B cell (primary cell): ENCODE measurements around the gene GATA3. TPM values are rescaled to one million over a fixed set of nuclear protein-coding genes. Genes with fewer than 3 reads are reported as not detected.

Experiments used
- ATAC-seq: fragments of 200-7000 bp; cut with Tn5 transposase; one replicate; pipeline ENCODE4 v1.10.0; 2021; ENCODE audit warnings: low read depth, mild to moderate bottlenecking, moderate number of reproducible peaks, moderate library complexity
- CTCF ChIA-PET: fragments of 350-600 bp; sonication (Branson Sonifier 250); formaldehyde crosslinking; loops from one replicate; lab custom pipeline; 2021; ENCODE audit warnings: antibody characterized with exemption, inconsistent platforms; lab: Charles Lee
- POLR2A ChIA-PET: fragments of 350-600 bp; sonication (Branson Sonifier 250); formaldehyde crosslinking; loops from one replicate; lab custom pipeline; 2021; ENCODE audit warnings: antibody characterized with exemption; lab: Charles Lee
- DNase-seq: peaks from one replicate; pipeline ENCODE4 v3.0.0; 2013
- H2AFZ ChIP-seq: 2 replicates; pipeline ENCODE4 v1.6.1; 2012; ENCODE audit warnings: mild to moderate bottlenecking, low read depth, low read length; ENCODE audit not compliant: insufficient read depth, poor library complexity, severe bottlenecking
- H3K27ac ChIP-seq, 2 donors: 1 replicate in 1 of 2; 2 replicates in 1 of 2; pipeline ENCODE4 v1.5.1; 2012 to 2013; ENCODE audit warnings: low read length in 2 of 2, mild to moderate bottlenecking in 2 of 2, moderate library complexity in 1 of 2
- H3K27me3 ChIP-seq, 4 experiments: fragments of 200-600 bp in 1 of 4; sonication (generic) in 1 of 4; replicated peaks in 1 of 4; 1 replicate in 2 of 4; 2 replicates in 2 of 4; pipeline versions ENCODE4 v1.6.1 to v1.7.0; 2013 to 2016; ENCODE audit warnings: low read length in 3 of 4, mild to moderate bottlenecking in 2 of 4, mixed read lengths in 1 of 4, moderate library complexity in 1 of 4; ENCODE audit not compliant: insufficient read depth in 4 of 4, control insufficient read depth in 3 of 4; ENCODE audit errors: control extremely low read depth in 1 of 4
- H3K36me3 ChIP-seq, 2 experiments: replicated peaks in 1 of 2; 1 replicate in 1 of 2; 2 replicates in 1 of 2; pipeline versions ENCODE4 v1.6.1 to v1.7.1; 2013; ENCODE audit warnings: low read length in 1 of 2; ENCODE audit not compliant: insufficient read depth in 2 of 2, control insufficient read depth in 1 of 2; ENCODE audit errors: control extremely low read depth in 1 of 2, extremely low read depth in 1 of 2
- H3K4me1 ChIP-seq, 2 donors: fragments of 200-600 bp in 1 of 2; sonication (generic) in 1 of 2; 1 replicate in 1 of 2; 2 replicates in 1 of 2; pipeline versions ENCODE4 v1.5.1 to v1.6.1; 2013 to 2017; ENCODE audit warnings: low read length in 2 of 2; ENCODE audit not compliant: control insufficient read depth in 2 of 2, insufficient read depth in 2 of 2
- H3K4me2 ChIP-seq: replicated peaks from 2 replicates; pipeline ENCODE3; 2012; ENCODE audit warnings: mild to moderate bottlenecking, low read depth, low read length; ENCODE audit not compliant: poor library complexity, severe bottlenecking
- H3K4me3 ChIP-seq, 5 experiments: fragments of 200-600 bp in 1 of 5; sonication (generic) in 1 of 5; 1 replicate in 3 of 5; 2 replicates in 2 of 5; pipeline versions ENCODE4 v1.5.1 to v1.7.0; 2011 to 2016; ENCODE audit warnings: low read length in 4 of 5, mild to moderate bottlenecking in 4 of 5, low read depth in 2 of 5, control low read depth in 1 of 5, moderate library complexity in 1 of 5; ENCODE audit not compliant: insufficient read depth in 1 of 5; ENCODE audit errors: control extremely low read depth in 1 of 5, extremely low read depth in 1 of 5
- H3K79me2 ChIP-seq: fragments of 200-600 bp; sonication (generic); one replicate; pipeline ENCODE4 v1.6.0; 2016; ENCODE audit warnings: low read length; ENCODE audit not compliant: control insufficient read depth, insufficient read depth
- H3K9ac ChIP-seq: fragments of 200-600 bp; sonication (generic); 2 replicates; pipeline ENCODE4 v1.6.1; 2017; ENCODE audit warnings: mild to moderate bottlenecking, low read length, moderate library complexity
- H3K9me3 ChIP-seq, 3 donors: one replicate each; pipeline versions ENCODE4 v1.6.1 to v1.7.1; 2013; ENCODE audit warnings: low read length in 2 of 3; ENCODE audit not compliant: control insufficient read depth in 2 of 3, insufficient read depth in 1 of 3; ENCODE audit errors: control extremely low read depth in 1 of 3
- H4K20me1 ChIP-seq: 2 replicates; pipeline ENCODE4 v1.6.0; 2012; ENCODE audit warnings: mild to moderate bottlenecking, low read length; ENCODE audit not compliant: insufficient read depth, control insufficient read depth, poor library complexity, severe bottlenecking
- H3K27ac Mint-ChIP-seq: one replicate; pipeline ENCODE4 v1.8.0; 2021; ENCODE audit warnings: mixed read lengths
- H3K27me3 Mint-ChIP-seq: one replicate; pipeline ENCODE4 v1.8.0; 2021; ENCODE audit warnings: mixed read lengths
- H3K4me1 Mint-ChIP-seq: one replicate; pipeline ENCODE4 v1.8.0; 2021; ENCODE audit warnings: mixed read lengths
- H3K4me3 Mint-ChIP-seq: one replicate; pipeline ENCODE4 v1.8.0; 2021; ENCODE audit warnings: mixed read lengths
- H3K9me3 Mint-ChIP-seq: one replicate; pipeline ENCODE4 v1.8.0; 2022; ENCODE audit warnings: mixed read lengths; ENCODE audit not compliant: insufficient read depth
- EZH2 ChIP-seq: IDR thresholded peaks from 2 replicates; pipeline ENCODE4 v1.6.1; 2012; ENCODE audit warnings: borderline replicate concordance, low read depth, mild to moderate bottlenecking, moderate library complexity, low read length; ENCODE audit not compliant: insufficient read depth, poor library complexity, severe bottlenecking
- WGBS: methylation state at CpG from one replicate; pipeline ENCODE4 v1.1.5; 2013; ENCODE audit warnings: missing lambda C conversion rate; ENCODE audit not compliant: insufficient coverage; 5-methylcytosine and 5-hydroxymethylcytosine counted together
- intact Hi-C: fragments of 100-400 bp; cut with micrococcal nuclease; formaldehyde crosslinking; loops from one replicate; pipeline ENCODE4 v1.10.0; 2022
- polyA plus RNA-seq: library from polyadenylated mRNA; depleted of rRNA; stranded (reverse); fragments of >200 nt; gene quantifications from 2 replicates; pipeline ENCODE4 v1.2.3, GENCODE V29; 2012
- total RNA-seq, 2 donors: library from RNA; stranded (reverse); fragments of 120-200 nt in 1 of 2; gene quantifications; 1 replicate in 1 of 2; 2 replicates in 1 of 2; pipeline versions ENCODE4 v1.2.3 to v1.2.4, GENCODE V29; 2013 to 2022
- TF ChIP-seq, protein P1 (sequence below): fragments of 200-600 bp; IDR thresholded peaks from one replicate; pipeline ENCODE4 v1.8.0; 2022; ENCODE audit warnings: antibody characterized with exemption, mild to moderate bottlenecking

Gene GATA3
- total and polyA plus RNA-seq, 2 donors (not counting 1 experiment from before 2014, with no cell fraction given): 0.60 to 0.94 TPM

DNA sequence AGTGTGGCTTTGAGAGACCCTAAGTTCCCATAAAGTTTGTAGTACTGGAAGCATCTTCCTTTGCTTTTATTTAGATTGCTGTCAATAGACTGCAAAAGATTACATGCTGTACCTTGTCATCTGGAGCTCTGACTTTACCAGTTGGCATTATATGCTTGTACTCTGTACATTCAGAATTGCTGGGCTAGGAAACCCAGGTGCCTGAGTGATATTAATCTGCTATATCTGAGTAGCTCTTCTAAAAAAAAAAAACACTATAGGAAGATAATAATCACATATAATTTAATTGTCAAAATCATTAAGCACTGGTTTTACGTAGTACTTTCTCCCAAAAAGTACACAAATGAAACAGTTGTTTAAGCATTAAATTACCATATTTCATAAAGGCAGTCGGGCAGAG is 12.3 kb downstream of the GATA3 start:
- H3K27ac ChIP-seq: no peak overlapping the region
- no peaks in the 10 kb centered on the region for H3K36me3 ChIP-seq
- Mint-ChIP-seq H3K27me3 (peaks cover 28% of the 10 kb centered on the region), H3K4me1 (no peaks in the 10 kb centered on the region), H3K27ac (no peak overlapping the region), H3K9me3 (no peaks in the 10 kb centered on the region), H3K4me3 (no peak overlapping the region)
- CTCF ChIA-PET: no interaction called here
- no peak overlapping the region for H3K4me2 ChIP-seq
- intact Hi-C loops: no loop called here
- POLR2A ChIA-PET: no interaction called here
- no peaks in the 10 kb centered on the region for H4K20me1 ChIP-seq
- no peaks in the 10 kb centered on the region for H3K9me3 ChIP-seq
- TF ChIP-seq, protein P1, sequence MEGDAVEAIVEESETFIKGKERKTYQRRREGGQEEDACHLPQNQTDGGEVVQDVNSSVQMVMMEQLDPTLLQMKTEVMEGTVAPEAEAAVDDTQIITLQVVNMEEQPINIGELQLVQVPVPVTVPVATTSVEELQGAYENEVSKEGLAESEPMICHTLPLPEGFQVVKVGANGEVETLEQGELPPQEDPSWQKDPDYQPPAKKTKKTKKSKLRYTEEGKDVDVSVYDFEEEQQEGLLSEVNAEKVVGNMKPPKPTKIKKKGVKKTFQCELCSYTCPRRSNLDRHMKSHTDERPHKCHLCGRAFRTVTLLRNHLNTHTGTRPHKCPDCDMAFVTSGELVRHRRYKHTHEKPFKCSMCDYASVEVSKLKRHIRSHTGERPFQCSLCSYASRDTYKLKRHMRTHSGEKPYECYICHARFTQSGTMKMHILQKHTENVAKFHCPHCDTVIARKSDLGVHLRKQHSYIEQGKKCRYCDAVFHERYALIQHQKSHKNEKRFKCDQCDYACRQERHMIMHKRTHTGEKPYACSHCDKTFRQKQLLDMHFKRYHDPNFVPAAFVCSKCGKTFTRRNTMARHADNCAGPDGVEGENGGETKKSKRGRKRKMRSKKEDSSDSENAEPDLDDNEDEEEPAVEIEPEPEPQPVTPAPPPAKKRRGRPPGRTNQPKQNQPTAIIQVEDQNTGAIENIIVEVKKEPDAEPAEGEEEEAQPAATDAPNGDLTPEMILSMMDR: no peak
- no peak for TF ChIP-seq EZH2
- WGBS: no CpG with 5 or more reads among the region's 2 CpGs
- H2AFZ ChIP-seq: no peak overlapping the region
- H3K79me2 ChIP-seq: no peaks in the 10 kb centered on the region
- H3K27me3 ChIP-seq: peaks cover 0 to 28% (median 4%) of the 10 kb centered on the region in 4 experiments
- no peak overlapping the region for H3K4me3 ChIP-seq
- no peak for ATAC-seq
- DNase-seq: no peak
- H3K4me1 ChIP-seq: peaks cover 0 to under 1% of the 10 kb centered on the region in 2 donors
- H3K9ac ChIP-seq: no peak overlapping the region

DNA sequence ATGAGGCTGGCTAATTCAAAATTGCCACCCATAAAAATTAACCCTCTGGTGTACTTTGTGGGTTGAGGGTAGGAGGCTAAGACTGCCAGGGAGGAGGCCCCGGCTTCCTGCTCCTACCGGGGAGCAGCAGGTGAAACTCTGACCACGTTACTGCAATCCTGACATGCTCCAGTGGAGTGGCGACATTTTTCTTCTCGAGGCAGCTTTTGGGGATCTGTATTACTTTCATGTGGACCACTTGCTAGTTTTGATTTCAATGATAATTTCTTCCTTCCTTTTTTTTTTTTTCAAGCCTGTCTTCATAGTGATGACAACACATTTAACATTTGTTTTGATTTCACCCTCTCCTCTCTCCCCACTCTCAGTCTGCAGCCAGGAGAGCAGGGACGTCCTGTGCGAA is 14.6 kb downstream of the GATA3 start:
- no peaks in the 10 kb centered on the region for H3K36me3 ChIP-seq
- Mint-ChIP-seq H3K27ac (no peak overlapping the region), H3K4me1 (no peaks in the 10 kb centered on the region), H3K27me3 (peaks cover 21% of the 10 kb centered on the region), H3K9me3 (no peaks in the 10 kb centered on the region), H3K4me3 (no peak overlapping the region)
- WGBS: 42% methylated on average over 4 of the region's 7 CpGs
- H3K4me3 ChIP-seq: no peak overlapping the region
- H3K9me3 ChIP-seq: no peaks in the 10 kb centered on the region
- H4K20me1 ChIP-seq: no peaks in the 10 kb centered on the region
- peaks cover 0 to 21% (median 2%) of the 10 kb centered on the region in 4 experiments for H3K27me3 ChIP-seq
- DNase-seq: no peak
- POLR2A ChIA-PET: no interaction called here
- no peak overlapping the region for H3K27ac ChIP-seq
- no peak overlapping the region for H2AFZ ChIP-seq
- H3K9ac ChIP-seq: no peak overlapping the region
- intact Hi-C loops: no loop called here
- CTCF ChIA-PET: no interaction called here
- no peak overlapping the region for H3K4me2 ChIP-seq
- H3K4me1 ChIP-seq: no peaks in the 10 kb centered on the region
- ATAC-seq: no peak
- H3K79me2 ChIP-seq: no peaks in the 10 kb centered on the region
- TF ChIP-seq, protein P1: no peak
- no peak for TF ChIP-seq EZH2
